GM12878 (cell line): Measurements from ENCODE around the gene RNF31. TPM values are rescaled to one million over a fixed set of nuclear protein-coding genes. Genes with fewer than 3 reads are reported as not detected.

ENCODE experiments used
- ATAC-seq: fragments of 200-7000 bp; cut with Tn5 transposase; 3 replicates; pipeline ENCODE4 v1.9.1; 2020; ENCODE audit warnings: mild to moderate bottlenecking, moderate library complexity
- BruUV-seq: library from RNA; stranded (reverse); fragments of 400-500 nt; replicated peaks from 2 replicates; lab custom pipeline; 2021; lab: Mats Ljungman, UMichigan
- CTCF ChIA-PET: fragments of 300-600 bp; sonication (Branson Sonifier 250); formaldehyde crosslinking; extraction: SDS; loops from one replicate; lab custom pipeline; 2021; ENCODE audit warnings: inconsistent platforms; lab: Yijun Ruan, JAX
- POLR2A ChIA-PET: fragments of 350-600 bp; formaldehyde crosslinking; extraction: SDS; loops from one replicate; lab custom pipeline; 2021; ENCODE audit warnings: inconsistent platforms; lab: Charles Lee
- RAD21 ChIA-PET: fragments of 300-600 bp; sonication (Branson Sonifier 250); formaldehyde crosslinking; loops from one replicate; lab custom pipeline; 2023; ENCODE audit warnings: antibody characterized with exemption; ENCODE audit not compliant: unreplicated experiment; lab: Charles Lee
- SMC1A ChIA-PET: fragments of 300-600 bp; sonication (Branson Sonifier 250); formaldehyde crosslinking; loops from one replicate; lab custom pipeline; 2023; ENCODE audit not compliant: unreplicated experiment, uncharacterized antibody; lab: Charles Lee
- DNase-seq: peaks from one replicate; pipeline ENCODE4 v3.0.0-alpha.2; 2011; ENCODE audit warnings: low read depth, low spot score
- FAIRE-seq: peaks from 3 replicates; lab custom pipeline; 2011; peaks lifted over from hg19 to GRCh38; lab: Jason Lieb, UNC
- H2AFZ ChIP-seq: 2 replicates; pipeline ENCODE4 v1.6.0; 2011; ENCODE audit warnings: low read depth, low read length, control low read depth; ENCODE audit not compliant: control insufficient read depth
- H3K27ac ChIP-seq: 2 replicates; pipeline ENCODE4 v1.5.1; 2011; ENCODE audit warnings: control low read depth; ENCODE audit not compliant: control insufficient read depth, insufficient read depth
- H3K27me3 ChIP-seq, 2 experiments: replicated peaks in 1 of 2; 2 replicates each; pipeline versions ENCODE4 v1.6.0 to v1.6.1; 2011; ENCODE audit warnings: low read length in 1 of 2; ENCODE audit not compliant: control insufficient read depth in 2 of 2, insufficient read depth in 2 of 2
- H3K36me3 ChIP-seq, 2 experiments: 2 replicates each; pipeline ENCODE4 v1.5.1; 2011; ENCODE audit warnings: low read length in 1 of 2; ENCODE audit not compliant: control insufficient read depth in 2 of 2, insufficient read depth in 2 of 2
- H3K4me1 ChIP-seq: 2 replicates; pipeline ENCODE4 v1.6.1; 2011; ENCODE audit warnings: mild to moderate bottlenecking, low read length, moderate library complexity, mixed read lengths; ENCODE audit not compliant: control insufficient read depth, insufficient read depth
- H3K4me2 ChIP-seq: 2 replicates; pipeline ENCODE4 v1.6.0; 2011; ENCODE audit warnings: control low read depth; ENCODE audit not compliant: control insufficient read depth, insufficient read depth
- H3K4me3 ChIP-seq: fragments of 200-600 bp; sonication (generic); 2 replicates; pipeline ENCODE4 v1.5.1; 2016
- H3K79me2 ChIP-seq: 2 replicates; pipeline ENCODE4 v1.6.0; 2011; ENCODE audit warnings: low read length; ENCODE audit not compliant: control insufficient read depth, insufficient read depth
- H3K9ac ChIP-seq: 2 replicates; pipeline ENCODE4 v1.8.0; 2011; ENCODE audit warnings: low read length, control low read depth, mixed read lengths; ENCODE audit not compliant: control insufficient read depth, insufficient read depth
- H3K9me3 ChIP-seq: replicated peaks from 3 replicates; pipeline ENCODE4 v1.5.1; 2011; ENCODE audit warnings: mild to moderate bottlenecking, low read length; ENCODE audit not compliant: control insufficient read depth, insufficient read depth
- H4K20me1 ChIP-seq: 2 replicates; pipeline ENCODE4 v1.6.0; 2011; ENCODE audit not compliant: control insufficient read depth, insufficient read depth
- BCL3 ChIP-seq: IDR thresholded peaks from 2 replicates; pipeline ENCODE4 v1.6.1; 2011; ENCODE audit warnings: borderline replicate concordance, low read depth, mild to moderate bottlenecking, moderate library complexity, low read length; ENCODE audit not compliant: insufficient read depth, poor library complexity, severe bottlenecking
- KAT2A ChIP-seq: conservative IDR thresholded peaks from 2 replicates; pipeline ENCODE4 v1.6.1; 2011; ENCODE audit warnings: low read depth, low read length; ENCODE audit not compliant: control insufficient read depth
- PML ChIP-seq: IDR thresholded peaks from 2 replicates; pipeline ENCODE4 v1.6.1; 2012; ENCODE audit warnings: low read length, inconsistent platforms
- RAD21 ChIP-seq: IDR thresholded peaks from 2 replicates; pipeline ENCODE4 v1.6.1; 2011; ENCODE audit warnings: mild to moderate bottlenecking, low read depth, low read length, moderate library complexity; ENCODE audit not compliant: insufficient read depth
- SMC3 ChIP-seq: IDR thresholded peaks from 2 replicates; pipeline ENCODE4 v1.6.1; 2011; ENCODE audit warnings: low read length, improper control_type of control experiment, borderline replicate concordance
- SPI1 ChIP-seq: IDR thresholded peaks from 2 replicates; pipeline ENCODE4 v1.6.1; 2011; ENCODE audit warnings: low read depth, mild to moderate bottlenecking, low read length, moderate library complexity, borderline replicate concordance; ENCODE audit not compliant: insufficient read depth
- ZNF592 ChIP-seq: fragments of 450-650 bp; IDR thresholded peaks from 2 replicates; pipeline ENCODE4 v1.6.1; 2017; ENCODE audit warnings: mild to moderate bottlenecking, moderate library complexity
- WGBS: methylation state at CpG from one replicate; pipeline ENCODE4 v1.1.6; 2016; ENCODE audit warnings: low lambda C conversion rate; ENCODE audit not compliant: insufficient replicate concordance, insufficient coverage; ENCODE audit errors: missing lambda C conversion rate; 5-methylcytosine and 5-hydroxymethylcytosine counted together
- in situ Hi-C: fragments of 300-500 bp; cut with MboI; formaldehyde crosslinking; loops from 9 replicates; pipeline ENCODE4 v1.14.3; 2018; ENCODE audit warnings: mixed read lengths
- intact Hi-C: fragments of 100-400 bp; cut with micrococcal nuclease; formaldehyde crosslinking; loops from one replicate; pipeline ENCODE4 v1.14.2; 2022; ENCODE audit not compliant: unreplicated experiment
- polyA plus RNA-seq, 11 experiments: library from polyadenylated mRNA; depleted of rRNA in 4 of 11; unstranded in 6 of 11; stranded (reverse) in 5 of 11; fragments of >200 nt; fragmentation: Nextera tagmentation in 4 of 11; fragmentation: Illumina TruSeq in 1 of 11; extraction: Ambion mirVana in 4 of 11; extraction: Trizol in 1 of 11; gene quantifications; 1 replicate in 1 of 11; 2 replicates in 10 of 11; pipeline versions ENCODE4 v1.2.1 to v1.2.3, GENCODE V29; 2011 to 2016; ENCODE audit warnings: inconsistent platforms in 2 of 11, missing spikeins in 2 of 11, low read depth in 1 of 11
- total RNA-seq, 4 experiments: library from RNA; depleted of rRNA in 3 of 4; stranded (reverse); fragments of >200 nt in 3 of 4; fragmentation: Illumina TruSeq in 1 of 4; extraction: Trizol in 1 of 4; gene quantifications; 2 replicates each; pipeline versions ENCODE4 v1.2.1 to v1.2.3, GENCODE V29; 2013 to 2021
- TF ChIP-seq, protein P1 (sequence below): fragments of 450-650 bp; IDR thresholded peaks from 2 replicates; pipeline ENCODE4 v1.6.1; 2018; ENCODE audit warnings: borderline replicate concordance, mild to moderate bottlenecking; ENCODE audit not compliant: partially characterized antibody
- TF ChIP-seq, protein P2 (sequence below): fragments of 450-650 bp; IDR thresholded peaks from 2 replicates; pipeline ENCODE4 v1.6.1; 2017; ENCODE audit warnings: mild to moderate bottlenecking, moderate library complexity

The RNF31 gene
- total and polyA plus RNA-seq, 10 of the 15 experiments (the other 5 are each of a cell fraction or from before 2014, with no cell fraction given): 8.5 to 92.7 (median 52.0) TPM

- Histone ChIP-seq H3K36me3 (no peaks in the 10 kb centered on the region), H3K9me3 (no peaks in the 10 kb centered on the region), H4K20me1 (no peaks in the 10 kb centered on the region), H3K9ac (no peak overlapping the region), H3K4me3 (no peak overlapping the region), H3K27me3 (no peaks in the 10 kb centered on the region), H3K27ac (no peak overlapping the region), H3K79me2 (peaks cover 12% of the 10 kb centered on the region)
- DNase-seq (no peak), ATAC-seq (no peak), FAIRE-seq (no peak)
- POLR2A ChIA-PET: interaction anchor here (0.8 to 5.8 kb wide), 7 partner anchors 16 to 58 kb away, joined by 3 to 90 read pairs (median 12); partner anchors contain the start of genes IRF9, PCK2, PSME1 and PSME2
- 97% methylated on average over 1 of the region's 1 CpG for WGBS
- intact Hi-C loops: no loop called here
- SMC1A ChIA-PET: interaction anchor here (0.9 to 9.6 kb wide), 15 partner anchors 14 to 187 kb away, joined by 3 to 195 read pairs (median 14); partner anchors contain the start of genes CHMP4A, EMC9, IRF9 and PCK2
- RAD21 ChIA-PET: interaction anchor here (0.6 to 6.9 kb wide), 11 partner anchors 8 to 197 kb away, joined by 3 to 153 read pairs (median 9); partner anchors contain the start of genes CIDEB, EMC9, IRF9 and PCK2
- in situ Hi-C loops: loop anchor here (25.0 kb wide), 1 partner anchor 798 kb away; the partner anchor contains the start of genes BCL2L2, PABPN1 and PPP1R3E
- BruUV-seq: no TSS peak
- no peak for TF ChIP-seq SPI1
- TF ChIP-seq PML: no peak
- TF ChIP-seq, protein P1, sequence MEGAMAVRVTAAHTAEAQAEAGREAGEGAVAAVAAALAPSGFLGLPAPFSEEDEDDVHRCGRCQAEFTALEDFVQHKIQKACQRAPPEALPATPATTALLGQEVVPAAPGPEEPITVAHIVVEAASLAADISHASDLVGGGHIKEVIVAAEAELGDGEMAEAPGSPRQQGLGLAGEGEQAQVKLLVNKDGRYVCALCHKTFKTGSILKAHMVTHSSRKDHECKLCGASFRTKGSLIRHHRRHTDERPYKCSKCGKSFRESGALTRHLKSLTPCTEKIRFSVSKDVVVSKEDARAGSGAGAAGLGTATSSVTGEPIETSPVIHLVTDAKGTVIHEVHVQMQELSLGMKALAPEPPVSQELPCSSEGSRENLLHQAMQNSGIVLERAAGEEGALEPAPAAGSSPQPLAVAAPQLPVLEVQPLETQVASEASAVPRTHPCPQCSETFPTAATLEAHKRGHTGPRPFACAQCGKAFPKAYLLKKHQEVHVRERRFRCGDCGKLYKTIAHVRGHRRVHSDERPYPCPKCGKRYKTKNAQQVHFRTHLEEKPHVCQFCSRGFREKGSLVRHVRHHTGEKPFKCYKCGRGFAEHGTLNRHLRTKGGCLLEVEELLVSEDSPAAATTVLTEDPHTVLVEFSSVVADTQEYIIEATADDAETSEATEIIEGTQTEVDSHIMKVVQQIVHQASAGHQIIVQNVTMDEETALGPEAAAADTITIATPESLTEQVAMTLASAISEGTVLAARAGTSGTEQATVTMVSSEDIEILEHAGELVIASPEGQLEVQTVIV: no peak
- TF ChIP-seq BCL3: no peak
- no peak for TF ChIP-seq ZNF592
- TF ChIP-seq, protein P2, sequence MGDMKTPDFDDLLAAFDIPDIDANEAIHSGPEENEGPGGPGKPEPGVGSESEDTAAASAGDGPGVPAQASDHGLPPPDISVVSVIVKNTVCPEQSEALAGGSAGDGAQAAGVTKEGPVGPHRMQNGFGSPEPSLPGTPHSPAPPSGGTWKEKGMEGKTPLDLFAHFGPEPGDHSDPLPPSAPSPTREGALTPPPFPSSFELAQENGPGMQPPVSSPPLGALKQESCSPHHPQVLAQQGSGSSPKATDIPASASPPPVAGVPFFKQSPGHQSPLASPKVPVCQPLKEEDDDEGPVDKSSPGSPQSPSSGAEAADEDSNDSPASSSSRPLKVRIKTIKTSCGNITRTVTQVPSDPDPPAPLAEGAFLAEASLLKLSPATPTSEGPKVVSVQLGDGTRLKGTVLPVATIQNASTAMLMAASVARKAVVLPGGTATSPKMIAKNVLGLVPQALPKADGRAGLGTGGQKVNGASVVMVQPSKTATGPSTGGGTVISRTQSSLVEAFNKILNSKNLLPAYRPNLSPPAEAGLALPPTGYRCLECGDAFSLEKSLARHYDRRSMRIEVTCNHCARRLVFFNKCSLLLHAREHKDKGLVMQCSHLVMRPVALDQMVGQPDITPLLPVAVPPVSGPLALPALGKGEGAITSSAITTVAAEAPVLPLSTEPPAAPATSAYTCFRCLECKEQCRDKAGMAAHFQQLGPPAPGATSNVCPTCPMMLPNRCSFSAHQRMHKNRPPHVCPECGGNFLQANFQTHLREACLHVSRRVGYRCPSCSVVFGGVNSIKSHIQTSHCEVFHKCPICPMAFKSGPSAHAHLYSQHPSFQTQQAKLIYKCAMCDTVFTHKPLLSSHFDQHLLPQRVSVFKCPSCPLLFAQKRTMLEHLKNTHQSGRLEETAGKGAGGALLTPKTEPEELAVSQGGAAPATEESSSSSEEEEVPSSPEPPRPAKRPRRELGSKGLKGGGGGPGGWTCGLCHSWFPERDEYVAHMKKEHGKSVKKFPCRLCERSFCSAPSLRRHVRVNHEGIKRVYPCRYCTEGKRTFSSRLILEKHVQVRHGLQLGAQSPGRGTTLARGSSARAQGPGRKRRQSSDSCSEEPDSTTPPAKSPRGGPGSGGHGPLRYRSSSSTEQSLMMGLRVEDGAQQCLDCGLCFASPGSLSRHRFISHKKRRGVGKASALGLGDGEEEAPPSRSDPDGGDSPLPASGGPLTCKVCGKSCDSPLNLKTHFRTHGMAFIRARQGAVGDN: no peak
- no peak for TF ChIP-seq RAD21
- TF ChIP-seq KAT2A: no peak
- TF ChIP-seq SMC3: no peak
- TF ChIP-seq, all 136 proteins: peak for 0
- CTCF ChIA-PET: interaction anchor here (0.7 to 11.3 kb wide), 18 partner anchors 14 to 229 kb away, joined by 3 to 294 read pairs (median 5); partner anchors contain the start of genes CARMIL3, CHMP4A, IRF9 and PCK2
- Histone ChIP-seq H3K4me2 (no peak overlapping the region), H3K4me1 (peaks cover 7% of the 10 kb centered on the region), H2AFZ (no peak overlapping the region)
These were observed 36.8 kb upstream of the RNF31 start for GRCh38 chr14:24110523-24110922.
